Smooth muscle cell (in vitro differentiated cells): ENCODE measurements around the gene CAMTA1. TPM values are rescaled to one million over a fixed set of nuclear protein-coding genes. Genes with fewer than 3 reads are reported as not detected.

Experiments
- DNase-seq: peaks from one replicate; lab custom pipeline; 2025; ENCODE audit not compliant: unreplicated experiment; lab: John Stamatoyannopoulos, UW
- H2AFZ ChIP-seq: fragments of 200-600 bp; sonication (generic); 2 replicates; pipeline ENCODE4 v1.6.0; 2016; ENCODE audit warnings: antibody characterized with exemption, low read depth, mild to moderate bottlenecking
- H3F3A ChIP-seq: fragments of 200-600 bp; sonication (generic); 2 replicates; pipeline ENCODE4 v1.6.0; 2017; ENCODE audit warnings: antibody characterized with exemption, low read depth
- H3K27ac ChIP-seq: fragments of 200-600 bp; sonication (generic); 2 replicates; pipeline ENCODE4 v1.5.1; 2016; ENCODE audit warnings: low read depth, mild to moderate bottlenecking
- H3K27me3 ChIP-seq: fragments of 200-600 bp; sonication (generic); 2 replicates; pipeline ENCODE4 v1.6.1; 2016; ENCODE audit warnings: low read depth, mild to moderate bottlenecking
- H3K36me3 ChIP-seq: fragments of 200-600 bp; sonication (generic); 2 replicates; pipeline ENCODE4 v1.5.1; 2016; ENCODE audit warnings: low read depth
- H3K4me1 ChIP-seq: fragments of 200-600 bp; sonication (generic); 2 replicates; pipeline ENCODE4 v1.5.1; 2016; ENCODE audit warnings: low read depth
- H3K4me2 ChIP-seq: fragments of 200-600 bp; sonication (generic); 2 replicates; pipeline ENCODE4 v1.6.0; 2016; ENCODE audit warnings: mild to moderate bottlenecking
- H3K4me3 ChIP-seq: fragments of 200-600 bp; sonication (generic); 2 replicates; pipeline ENCODE4 v1.5.1; 2016; ENCODE audit warnings: mild to moderate bottlenecking
- H3K79me2 ChIP-seq: fragments of 200-600 bp; sonication (generic); 2 replicates; pipeline ENCODE4 v1.6.0; 2016; ENCODE audit warnings: low read depth, mild to moderate bottlenecking
- H3K9ac ChIP-seq: fragments of 200-600 bp; sonication (generic); 2 replicates; pipeline ENCODE4 v1.6.0; 2016; ENCODE audit warnings: low read depth
- H3K9me3 ChIP-seq: fragments of 200-600 bp; sonication (generic); replicated peaks from 2 replicates; pipeline ENCODE4 v1.5.1; 2016; ENCODE audit warnings: low read depth
- H4K20me1 ChIP-seq: fragments of 200-600 bp; sonication (generic); 2 replicates; pipeline ENCODE4 v1.6.0; 2016; ENCODE audit warnings: low read depth
- CTCF ChIP-seq: fragments of 200-600 bp; sonication (generic); IDR thresholded peaks from 2 replicates; pipeline ENCODE4 v1.5.1; 2017; ENCODE audit warnings: borderline replicate concordance, mild to moderate bottlenecking, antibody characterized with exemption; ENCODE audit not compliant: insufficient read depth, poor library complexity, severe bottlenecking
- WGBS: methylation state at CpG from one replicate; pipeline ENCODE4 v1.1.7; 2016; ENCODE audit warnings: low lambda C conversion rate; 5-methylcytosine and 5-hydroxymethylcytosine counted together
- polyA plus RNA-seq: library from polyadenylated mRNA; unstranded; fragments of >200 nt; fragmentation: Nextera tagmentation; extraction: Ambion mirVana; gene quantifications from 2 replicates; pipeline ENCODE4 v1.2.1, GENCODE V29; 2016
- total RNA-seq: library from RNA; depleted of rRNA; stranded (reverse); fragments of >200 nt; gene quantifications from 2 replicates; pipeline ENCODE4 v1.2.3, GENCODE V29; 2014

CAMTA1 gene
- total and polyA plus RNA-seq, 2 experiments from 2014 or later = 139 to 145 TPM

GRCh38 chr1:7387053-7387927, 602.0 kb downstream of the CAMTA1 start:
- H3K36me3 ChIP-seq = no peaks in the 10 kb centered on the region
- no peaks in the 10 kb centered on the region for H3K79me2 ChIP-seq
- peaks cover 20% of the 10 kb centered on the region for H3K4me1 ChIP-seq
- H3K4me2 ChIP-seq = peak overlapping the region; percentile 25
- no peaks in the 10 kb centered on the region for H3K9me3 ChIP-seq
- H2AFZ ChIP-seq = no peak overlapping the region
- DNase-seq = no peak
- H4K20me1 ChIP-seq = no peaks in the 10 kb centered on the region
- no peak overlapping the region for H3K9ac ChIP-seq
- H3K27me3 ChIP-seq = no peaks in the 10 kb centered on the region
- 65% methylated on average over 9 of the region's 9 CpGs for WGBS
- no peak overlapping the region for H3K4me3 ChIP-seq
- H3F3A ChIP-seq = peaks cover 6% of the 10 kb centered on the region
- peak overlapping the region; percentile 29 for H3K27ac ChIP-seq
- no peak for TF ChIP-seq CTCF

DNA sequence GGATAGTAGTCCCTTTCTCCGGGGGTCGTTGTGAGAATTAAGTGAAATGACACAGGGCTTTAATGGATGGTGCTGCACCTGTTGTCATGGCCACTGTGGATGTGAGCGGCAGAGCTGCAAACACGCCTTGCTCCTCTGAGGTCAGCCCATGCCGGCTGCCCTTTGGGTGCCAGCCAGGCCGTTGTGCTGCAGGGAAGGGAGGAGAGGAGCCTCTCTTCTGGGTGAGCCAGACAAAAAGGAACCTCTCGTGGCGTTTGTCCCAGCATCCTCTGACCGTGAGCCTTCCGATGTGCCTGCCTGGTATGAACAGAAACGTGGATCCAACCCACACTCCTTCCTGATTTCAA, 602.9 kb downstream of the CAMTA1 start:
- Histone ChIP-seq H4K20me1 (no peaks in the 10 kb centered on the region), H3K9ac (no peak overlapping the region), H2AFZ (no peak overlapping the region)

GRCh38 chr1:7388488-7389185, 603.4 kb downstream of the CAMTA1 start:
- peak overlapping the region; percentile 59 for H3K27ac ChIP-seq
- no peaks in the 10 kb centered on the region for H3K79me2 ChIP-seq
- DNase-seq = no peak

More for the DNA sequence above, 602.9 kb downstream of the CAMTA1 start:
- Histone ChIP-seq H3K27me3 (no peaks in the 10 kb centered on the region), H3K36me3 (no peaks in the 10 kb centered on the region), H3K27ac (peak overlapping the region; percentile 59), H3K4me1 (peaks cover 20% of the 10 kb centered on the region), H3K79me2 (no peaks in the 10 kb centered on the region), H3K4me2 (no peak overlapping the region), H3K9me3 (no peaks in the 10 kb centered on the region), H3K4me3 (no peak overlapping the region), H3F3A (peaks cover 6% of the 10 kb centered on the region)
- DNase-seq = no peak
- WGBS = 92% methylated on average over 11 of the region's 11 CpGs
- no peak for TF ChIP-seq CTCF

More at GRCh38 chr1:7388488-7389185, 603.4 kb downstream of the CAMTA1 start:
- Histone ChIP-seq H3K9ac (no peak overlapping the region), H3K9me3 (no peaks in the 10 kb centered on the region), H3K4me1 (peaks cover 20% of the 10 kb centered on the region), H2AFZ (peak overlapping the region; percentile 58), H3K27me3 (no peaks in the 10 kb centered on the region), H3K36me3 (no peaks in the 10 kb centered on the region), H4K20me1 (no peaks in the 10 kb centered on the region), H3K4me2 (peak overlapping the region; percentile 48), H3K4me3 (no peak overlapping the region), H3F3A (peaks cover 6% of the 10 kb centered on the region)
- 60% methylated on average over 18 of the region's 19 CpGs for WGBS
- TF ChIP-seq CTCF = no peak
